Aorta (tissue), 5 donors: ENCODE data around the gene RFC4. TPM values are rescaled to one million over a fixed set of nuclear protein-coding genes. Genes with fewer than 3 reads are reported as not detected.
"Not testable (repeated sequence)": the region's sequence is repeated elsewhere in the genome, so short reads cannot be mapped to it uniquely, and the experiment has no call there.

Source experiments
- ATAC-seq: fragments of 200-7000 bp; cut with Tn5 transposase; one replicate; pipeline ENCODE4 v1.9.1; 2022; ENCODE audit warnings: moderate library complexity; ENCODE audit not compliant: low FRiP score
- DNase-seq, 2 donors: peaks; one replicate each; pipeline ENCODE4 v3.0.0-alpha.2; 2020
- H3K27ac ChIP-seq, 2 donors: one replicate each; pipeline ENCODE4 v1.5.1; 2013; ENCODE audit warnings: low read length in 2 of 2, mild to moderate bottlenecking in 2 of 2, moderate library complexity in 2 of 2, control low read depth in 1 of 2, inconsistent platforms in 1 of 2, low read depth in 1 of 2
- H3K27me3 ChIP-seq, 2 donors: one replicate each; pipeline ENCODE4 v1.6.1; 2013; ENCODE audit warnings: control low read depth in 1 of 2, low read length in 1 of 2, mild to moderate bottlenecking in 1 of 2, moderate library complexity in 1 of 2; ENCODE audit not compliant: insufficient read depth in 2 of 2, control insufficient read depth in 1 of 2
- H3K36me3 ChIP-seq, 2 donors: one replicate each; pipeline ENCODE4 v1.6.1; 2013; ENCODE audit warnings: control low read depth in 1 of 2, low read length in 1 of 2, mild to moderate bottlenecking in 1 of 2; ENCODE audit not compliant: insufficient read depth in 2 of 2, control insufficient read depth in 1 of 2
- H3K4me1 ChIP-seq, 2 donors: one replicate each; pipeline ENCODE4 v1.6.1; 2013; ENCODE audit warnings: low read length in 2 of 2, control low read depth in 1 of 2, mild to moderate bottlenecking in 1 of 2, moderate library complexity in 1 of 2; ENCODE audit not compliant: insufficient read depth in 2 of 2, control insufficient read depth in 1 of 2
- H3K4me3 ChIP-seq, 2 donors: one replicate each; pipeline ENCODE4 v1.5.1; 2013; ENCODE audit warnings: low read length in 2 of 2, control low read depth in 1 of 2, mild to moderate bottlenecking in 1 of 2
- H3K9me3 ChIP-seq: one replicate; pipeline ENCODE4 v1.6.1; 2013; ENCODE audit warnings: mild to moderate bottlenecking, low read length; ENCODE audit not compliant: control insufficient read depth
- whole genome bisulfite sequencing, 2 donors: extraction: QIAGEN DNeasy Blood & Tissue Kit; methylation state at CpG; one replicate each; pipeline ENCODE4 v1.1.7; 2013; 5-methylcytosine and 5-hydroxymethylcytosine counted together
- intact Hi-C, 2 donors: fragments of 100-400 bp; cut with DNase I; formaldehyde crosslinking; loops; one replicate each; pipeline versions ENCODE4 v1.14.2 to v1.15.0; 2022
- polyA plus RNA-seq, 2 donors: library from polyadenylated mRNA; stranded (reverse); fragments of 200-250 nt; gene quantifications; one replicate each; pipeline ENCODE4 v1.2.3, GENCODE V29; 2013
- total RNA-seq, 2 donors: library from RNA; stranded (reverse); fragmentation: NEBNext Ultra II Directional; extraction: Animal tissue kit (Norgen Biotek cat#: 25700); gene quantifications; one replicate each; pipeline ENCODE4 v1.2.1, GENCODE V29; 2021
- donor health status: healthy with polysubstance abuse.
- donor health status: Bipolar disorder and iron deficiency.
- donor health status: DM: no; HTN: no; CAD: no.
- donor health status: DM: no; HTN: no; CAD: no.
- donor health status: DM: yes; HTN: yes; CAD: no.

RFC4 gene
- total and polyA plus RNA-seq, 4 donors: 6.9 to 10.4 (median 8.6) TPM

GRCh38 chr3:186803447-186803846 lies 2.8 kb downstream of the RFC4 start:
- H3K36me3 ChIP-seq, DNase-seq, intact Hi-C loops, H3K27ac ChIP-seq, ATAC-seq, H3K4me1 ChIP-seq, H3K4me3 ChIP-seq, H3K27me3 ChIP-seq, H3K9me3 ChIP-seq: not testable (repeated sequence)
- WGBS, 2 donors: 80 to 83% methylated on average over 4 of the region's 4 CpGs

- intact Hi-C loops: no loop called here
- WGBS, 2 donors: 78 to 83% methylated on average over 3 of the region's 3 CpGs
- H3K4me1 ChIP-seq: no peaks in the 10 kb centered on the region
- H3K9me3 ChIP-seq: no peaks in the 10 kb centered on the region
- H3K36me3 ChIP-seq: peaks cover 2 to 7% of the 10 kb centered on the region in 2 donors
- H3K4me3 ChIP-seq: no peak overlapping the region
- H3K27me3 ChIP-seq: no peaks in the 10 kb centered on the region
- ATAC-seq: no peak
- no peak for DNase-seq
- no peak overlapping the region for H3K27ac ChIP-seq
These were observed 3.6 kb downstream of the RFC4 start for GRCh38 chr3:186802701-186803100.

GRCh38 chr3:186800285-186800684 lies 6.0 kb downstream of the RFC4 start:
- Histone ChIP-seq H3K4me3 (no peak overlapping the region), H3K36me3 (peaks cover 5 to 7% of the 10 kb centered on the region in 2 donors), H3K9me3 (no peaks in the 10 kb centered on the region), H3K4me1 (no peaks in the 10 kb centered on the region), H3K27ac (no peak overlapping the region), H3K27me3 (no peaks in the 10 kb centered on the region)
- ATAC-seq (no peak), DNase-seq (no peak)
- 87 to 92% methylated on average over 1 of the region's 1 CpG for WGBS, 2 donors
- intact Hi-C loops: no loop called here

GRCh38 chr3:186798239-186798874 lies 7.9 kb downstream of the RFC4 start:
- 92 to 94% methylated on average over 3 of the region's 3 CpGs for whole genome bisulfite sequencing, 2 donors
- intact Hi-C loops: no loop called here
- no peaks in the 10 kb centered on the region for H3K27me3 ChIP-seq
- H3K9me3 ChIP-seq: no peaks in the 10 kb centered on the region
- H3K27ac ChIP-seq: no peak overlapping the region
- ATAC-seq (no peak), DNase-seq (no peak)
- no peak overlapping the region for H3K4me3 ChIP-seq
- peaks cover 5 to 7% of the 10 kb centered on the region in 2 donors for H3K36me3 ChIP-seq
- H3K4me1 ChIP-seq: no peaks in the 10 kb centered on the region

GRCh38 chr3:186790261-186790981 lies 15.9 kb downstream of the RFC4 start:
- intact Hi-C loops: no loop called here
- ATAC-seq: no peak
- peaks cover 10% of the 10 kb centered on the region in 2 donors for H3K36me3 ChIP-seq
- no peaks in the 10 kb centered on the region for H3K27me3 ChIP-seq
- H3K4me3 ChIP-seq: no peak overlapping the region
- peaks cover 0 to 8% of the 10 kb centered on the region in 2 donors for H3K4me1 ChIP-seq
- no peak overlapping the region for H3K27ac ChIP-seq
- H3K9me3 ChIP-seq: no peaks in the 10 kb centered on the region
- DNase-seq: no peak
- WGBS, 2 donors: 48 to 49% methylated on average over 8 of the region's 8 CpGs

GRCh38 chr3:186789554-186790260 lies 16.6 kb downstream of the RFC4 start:
- no peak overlapping the region for H3K4me3 ChIP-seq
- H3K27me3 ChIP-seq: no peaks in the 10 kb centered on the region
- intact Hi-C loops: loop anchor here in 1 of 2 donors (5.0 to 10.0 kb wide), 3 partner anchors 143 to 225 kb away; partner anchors contain the start of genes AHSG, ST6GAL1 and TBCCD1
- DNase-seq (no peak), ATAC-seq (no peak)
- H3K9me3 ChIP-seq: no peaks in the 10 kb centered on the region
- 28 to 36% methylated on average over 4 of the region's 4 CpGs for WGBS, 2 donors
- H3K27ac ChIP-seq: no peak overlapping the region
- H3K36me3 ChIP-seq: peaks cover 10 to 13% of the 10 kb centered on the region in 2 donors
- peaks cover 0 to 8% of the 10 kb centered on the region in 2 donors for H3K4me1 ChIP-seq

- ATAC-seq (no peak), DNase-seq (no peak)
- Histone ChIP-seq H3K36me3 (peaks cover 10 to 13% of the 10 kb centered on the region in 2 donors), H3K27me3 (no peaks in the 10 kb centered on the region), H3K4me1 (peaks cover 0 to 8% of the 10 kb centered on the region in 2 donors), H3K27ac (no peak overlapping the region), H3K4me3 (peak overlapping the region in 1 of 2 donors; percentile 4), H3K9me3 (no peaks in the 10 kb centered on the region)
- 51 to 55% methylated on average over 13 of the region's 13 CpGs for WGBS, 2 donors
- intact Hi-C loops: loop anchor here in 1 of 2 donors (5.0 to 10.0 kb wide), 3 partner anchors 144 to 224 kb away; partner anchors contain the start of genes AHSG, ST6GAL1 and TBCCD1
These were observed 17.6 kb downstream of the RFC4 start for GRCh38 chr3:186788482-186789370.
